Activated CD8-positive, alpha-beta memory T cell treated with anti-CD3 and anti-CD28 coated beads, Interleukin-2, amount 50 U/mL, for 48 hours (primary cell): ENCODE results near the gene ARL15.
"Not testable (repeated sequence)": the region's sequence is repeated elsewhere in the genome, so short reads cannot be mapped to it uniquely, and the experiment has no call there.

Experiments
- DNase-seq: peaks from one replicate; pipeline ENCODE4 v3.0.0-alpha.2; 2020

The ARL15 gene

GRCh38 chr5:54310433-54311175 is at the start of gene ARL15:
TSS of gene ARL15 (minus strand) at chr5:54310573.
- peak; percentile 97 for DNase-seq

- no peak for DNase-seq
These were observed 49.7 kb upstream of the ARL15 start for GRCh38 chr5:54360089-54360488.

GRCh38 chr5:54357408-54358058 is 47.2 kb upstream of the ARL15 start:
- no peak for DNase-seq

- not testable (repeated sequence) for DNase-seq
These were observed 43.7 kb upstream of the ARL15 start for GRCh38 chr5:54353933-54354564.

- DNase-seq = not testable (repeated sequence)
These were observed 42.2 kb upstream of the ARL15 start for GRCh38 chr5:54352580-54352979.

- DNase-seq = no peak
These were observed 37.0 kb upstream of the ARL15 start for GRCh38 chr5:54347221-54347865.

- no peak for DNase-seq
These were observed 34.3 kb upstream of the ARL15 start for GRCh38 chr5:54344653-54345052.

GRCh38 chr5:54341971-54342370 is 31.6 kb upstream of the ARL15 start:
- no peak for DNase-seq

- DNase-seq = no peak
These were observed 27.1 kb upstream of the ARL15 start for GRCh38 chr5:54337523-54337922.

GRCh38 chr5:54332720-54333119 is 22.3 kb upstream of the ARL15 start:
- no peak for DNase-seq

GRCh38 chr5:54329731-54330709 is 19.6 kb upstream of the ARL15 start:
- no peak for DNase-seq

- DNase-seq = no peak
These were observed 16.4 kb upstream of the ARL15 start for GRCh38 chr5:54326662-54327270.

- DNase-seq = no peak
These were observed 15.4 kb upstream of the ARL15 start for GRCh38 chr5:54325610-54326311.

- no peak for DNase-seq
These were observed 14.9 kb upstream of the ARL15 start for GRCh38 chr5:54325272-54325609.

GRCh38 chr5:54324651-54325271 is 14.4 kb upstream of the ARL15 start:
- no peak for DNase-seq

- no peak for DNase-seq
These were observed 13.1 kb upstream of the ARL15 start for GRCh38 chr5:54323495-54323894.

- no peak for DNase-seq
These were observed 9.9 kb upstream of the ARL15 start for GRCh38 chr5:54320256-54320655.

- no peak for DNase-seq
These were observed 7.3 kb upstream of the ARL15 start for GRCh38 chr5:54317511-54318260.

GRCh38 chr5:54315736-54316528 is 5.6 kb upstream of the ARL15 start:
- no peak for DNase-seq
